ENCODE data around the gene MYOCD. TPM values are rescaled to one million over a fixed set of nuclear protein-coding genes. Genes with fewer than 3 reads are reported as not detected.
A peak's percentile ranks its signal among the peaks of the same experiment; 100 is the strongest.

MYOCD gene
- total and polyA plus RNA-seq, 2 donors from 2014 or later: 0.58 to 4.0 TPM

GRCh38 chr17:12656354-12656753, 9.3 kb upstream of the MYOCD start:
- no peaks in the 10 kb centered on the region for H3K27me3 ChIP-seq (ENCODE audit: control insufficient read depth, insufficient read depth, low read length)

GRCh38 chr17:12659500-12659899, 6.2 kb upstream of the MYOCD start:
- no peaks in the 10 kb centered on the region for H3K36me3 ChIP-seq (ENCODE audit: control insufficient read depth in 2 of 3, insufficient read depth in 3 of 3, low read length in 3 of 3)
- no peaks in the 10 kb centered on the region for H3K4me1 ChIP-seq (ENCODE audit: control insufficient read depth in 2 of 3, insufficient read depth in 2 of 3, low read depth in 1 of 3, low read length in 3 of 3)
- intact Hi-C loops (cut with DNase I): no loop called here
- DNase-seq (no peak), FAIRE-seq (no peak)
- H3K27ac ChIP-seq (ENCODE audit: low read depth in 2 of 2, low read length in 2 of 2): no peak overlapping the region
- TF ChIP-seq CTCF (IDR thresholded peaks at IDR 0.05; ENCODE audit: borderline replicate concordance, extremely low read depth, insufficient read depth): no peak
- H3K9ac ChIP-seq (ENCODE audit: low read length in 3 of 3): no peak overlapping the region
- H3K9me3 ChIP-seq (ENCODE audit: control insufficient read depth in 2 of 3, insufficient read depth in 1 of 3, low read length in 3 of 3): no peaks in the 10 kb centered on the region
- H3K27me3 ChIP-seq (ENCODE audit: control insufficient read depth, insufficient read depth, low read length): peaks cover 6% of the 10 kb centered on the region
- no peak overlapping the region for H3K4me3 ChIP-seq (ENCODE audit: low read length in 3 of 3)

More at GRCh38 chr17:12656354-12656753, 9.3 kb upstream of the MYOCD start:
- Histone ChIP-seq H3K9ac (ENCODE audit: low read length in 3 of 3) (no peak overlapping the region), H3K36me3 (ENCODE audit: control insufficient read depth in 2 of 3, insufficient read depth in 3 of 3, low read length in 3 of 3) (no peaks in the 10 kb centered on the region), H3K4me1 (ENCODE audit: control insufficient read depth in 2 of 3, insufficient read depth in 2 of 3, low read depth in 1 of 3, low read length in 3 of 3) (no peaks in the 10 kb centered on the region), H3K4me3 (ENCODE audit: low read length in 3 of 3) (no peak overlapping the region), H3K9me3 (ENCODE audit: control insufficient read depth in 2 of 3, insufficient read depth in 1 of 3, low read length in 3 of 3) (no peaks in the 10 kb centered on the region), H3K27ac (ENCODE audit: low read depth in 2 of 2, low read length in 2 of 2) (no peak overlapping the region)
- no peak for TF ChIP-seq CTCF (IDR thresholded peaks at IDR 0.05; ENCODE audit: borderline replicate concordance, extremely low read depth, insufficient read depth)
- FAIRE-seq (no peak), DNase-seq (peak in 3 of 5 donors; percentile 54 to 85 (median 76))
- intact Hi-C loops (cut with DNase I): no loop called here

- no peak for TF ChIP-seq CTCF (IDR thresholded peaks at IDR 0.05; ENCODE audit: borderline replicate concordance, extremely low read depth, insufficient read depth)
- H3K27ac ChIP-seq (ENCODE audit: low read depth in 2 of 2, low read length in 2 of 2): no peak overlapping the region
- no peaks in the 10 kb centered on the region for H3K4me1 ChIP-seq (ENCODE audit: control insufficient read depth in 2 of 3, insufficient read depth in 2 of 3, low read depth in 1 of 3, low read length in 3 of 3)
- FAIRE-seq (no peak), DNase-seq (no peak)
- no peak overlapping the region for H3K9ac ChIP-seq (ENCODE audit: low read length in 3 of 3)
- H3K9me3 ChIP-seq (ENCODE audit: control insufficient read depth in 2 of 3, insufficient read depth in 1 of 3, low read length in 3 of 3): no peaks in the 10 kb centered on the region
- peaks cover 8% of the 10 kb centered on the region for H3K27me3 ChIP-seq (ENCODE audit: control insufficient read depth, insufficient read depth, low read length)
- H3K36me3 ChIP-seq (ENCODE audit: control insufficient read depth in 2 of 3, insufficient read depth in 3 of 3, low read length in 3 of 3): no peaks in the 10 kb centered on the region
- H3K4me3 ChIP-seq (ENCODE audit: low read length in 3 of 3): no peak overlapping the region
- intact Hi-C loops (cut with DNase I): no loop called here
These were observed 1.4 kb upstream of the MYOCD start for GRCh38 chr17:12664252-12664651.

- H3K27ac ChIP-seq (ENCODE audit: low read depth in 2 of 2, low read length in 2 of 2): no peak overlapping the region
- FAIRE-seq (no peak), DNase-seq (peak in 1 of 5 donors; percentile 19)
- no peak for TF ChIP-seq CTCF (IDR thresholded peaks at IDR 0.05; ENCODE audit: borderline replicate concordance, extremely low read depth, insufficient read depth)
- H3K36me3 ChIP-seq (ENCODE audit: control insufficient read depth in 2 of 3, insufficient read depth in 3 of 3, low read length in 3 of 3): no peaks in the 10 kb centered on the region
- no peaks in the 10 kb centered on the region for H3K4me1 ChIP-seq (ENCODE audit: control insufficient read depth in 2 of 3, insufficient read depth in 2 of 3, low read depth in 1 of 3, low read length in 3 of 3)
- H3K9me3 ChIP-seq (ENCODE audit: control insufficient read depth in 2 of 3, insufficient read depth in 1 of 3, low read length in 3 of 3): no peaks in the 10 kb centered on the region
- peaks cover 8% of the 10 kb centered on the region for H3K27me3 ChIP-seq (ENCODE audit: control insufficient read depth, insufficient read depth, low read length)
- peak overlapping the region in 2 of 3 donors; percentile 13 to 51 for H3K9ac ChIP-seq (ENCODE audit: low read length in 3 of 3)
- intact Hi-C loops (cut with DNase I): loop anchor here (5.0 kb wide), 1 partner anchor 408 kb away; no protein-coding TSS in a partner anchor
- H3K4me3 ChIP-seq (ENCODE audit: low read length in 3 of 3): peak overlapping the region; percentile 59 to 67 (median 65)
These were observed 812 bp upstream of the MYOCD start for GRCh38 chr17:12664894-12665262.

All from kidney (tissue), 14 donors.